Astrocyte of the spinal cord (primary cell): ENCODE results near the gene ITPRID2.
A peak's percentile ranks its signal among the peaks of the same experiment; 100 is the strongest.

Experiments used
- DNase-seq: peaks from one replicate; pipeline ENCODE4 v3.0.0; 2011; ENCODE audit warnings: low read depth, low spot score
- H3K4me3 ChIP-seq: 2 replicates; pipeline ENCODE4 v1.5.1; 2011; ENCODE audit warnings: low read depth, mild to moderate bottlenecking, low read length, moderate library complexity
- in situ Hi-C: cut with HindIII; loops from 2 replicates; pipeline ENCODE4 v1.10.0; 2017; ENCODE audit warnings: low sequenced_read_pairs
- TF ChIP-seq, protein P1 (sequence below): IDR thresholded peaks from 2 replicates; pipeline ENCODE4 v1.5.1; 2012; ENCODE audit warnings: low read depth, mild to moderate bottlenecking, low read length, inconsistent platforms

The ITPRID2 gene

DNA sequence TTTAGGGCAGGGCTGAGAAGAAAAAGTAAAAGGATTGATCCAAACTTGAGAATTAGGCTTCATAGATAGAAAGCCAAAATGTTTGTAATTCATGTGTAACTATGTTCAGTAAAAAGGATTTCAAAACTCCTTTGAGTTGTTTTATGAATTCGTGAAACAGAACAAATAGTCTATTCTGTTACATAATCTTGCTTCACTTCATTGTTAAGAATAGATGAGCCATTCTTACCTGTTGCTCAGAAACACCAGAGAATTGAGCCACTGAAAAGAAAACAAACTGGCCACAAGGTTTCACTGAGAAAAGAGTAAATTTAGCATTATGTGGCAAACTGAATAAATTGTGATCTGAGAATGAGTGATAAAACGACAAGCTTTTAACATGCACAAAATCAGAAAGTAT is 4.5 kb upstream of the ITPRID2 start:
- no peak for DNase-seq
- in situ Hi-C loops = no loop called here
- TF ChIP-seq, protein P1, sequence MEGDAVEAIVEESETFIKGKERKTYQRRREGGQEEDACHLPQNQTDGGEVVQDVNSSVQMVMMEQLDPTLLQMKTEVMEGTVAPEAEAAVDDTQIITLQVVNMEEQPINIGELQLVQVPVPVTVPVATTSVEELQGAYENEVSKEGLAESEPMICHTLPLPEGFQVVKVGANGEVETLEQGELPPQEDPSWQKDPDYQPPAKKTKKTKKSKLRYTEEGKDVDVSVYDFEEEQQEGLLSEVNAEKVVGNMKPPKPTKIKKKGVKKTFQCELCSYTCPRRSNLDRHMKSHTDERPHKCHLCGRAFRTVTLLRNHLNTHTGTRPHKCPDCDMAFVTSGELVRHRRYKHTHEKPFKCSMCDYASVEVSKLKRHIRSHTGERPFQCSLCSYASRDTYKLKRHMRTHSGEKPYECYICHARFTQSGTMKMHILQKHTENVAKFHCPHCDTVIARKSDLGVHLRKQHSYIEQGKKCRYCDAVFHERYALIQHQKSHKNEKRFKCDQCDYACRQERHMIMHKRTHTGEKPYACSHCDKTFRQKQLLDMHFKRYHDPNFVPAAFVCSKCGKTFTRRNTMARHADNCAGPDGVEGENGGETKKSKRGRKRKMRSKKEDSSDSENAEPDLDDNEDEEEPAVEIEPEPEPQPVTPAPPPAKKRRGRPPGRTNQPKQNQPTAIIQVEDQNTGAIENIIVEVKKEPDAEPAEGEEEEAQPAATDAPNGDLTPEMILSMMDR = no peak
- no peak overlapping the region for H3K4me3 ChIP-seq

DNA sequence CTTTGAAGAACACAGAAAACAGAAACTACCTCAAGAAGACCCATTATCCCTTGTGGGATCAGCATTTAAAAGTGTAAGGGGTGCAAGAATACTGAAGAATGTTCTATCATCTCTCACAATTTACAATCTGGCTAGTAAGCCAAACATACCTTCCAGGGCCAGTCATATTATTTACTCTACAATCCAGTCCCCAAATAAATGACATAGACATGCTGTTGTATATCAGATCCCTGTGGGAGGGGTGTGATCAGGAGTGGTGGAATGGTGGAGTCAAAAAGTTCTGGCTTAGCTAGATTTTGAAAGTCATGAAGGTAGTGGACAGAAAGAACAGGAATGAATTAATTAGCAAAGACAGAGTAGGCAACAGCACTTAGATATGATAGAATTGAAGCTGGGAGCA is 1.8 kb upstream of the ITPRID2 start:
- in situ Hi-C loops = no loop called here
- TF ChIP-seq, protein P1 = no peak
- H3K4me3 ChIP-seq = no peak overlapping the region

DNA sequence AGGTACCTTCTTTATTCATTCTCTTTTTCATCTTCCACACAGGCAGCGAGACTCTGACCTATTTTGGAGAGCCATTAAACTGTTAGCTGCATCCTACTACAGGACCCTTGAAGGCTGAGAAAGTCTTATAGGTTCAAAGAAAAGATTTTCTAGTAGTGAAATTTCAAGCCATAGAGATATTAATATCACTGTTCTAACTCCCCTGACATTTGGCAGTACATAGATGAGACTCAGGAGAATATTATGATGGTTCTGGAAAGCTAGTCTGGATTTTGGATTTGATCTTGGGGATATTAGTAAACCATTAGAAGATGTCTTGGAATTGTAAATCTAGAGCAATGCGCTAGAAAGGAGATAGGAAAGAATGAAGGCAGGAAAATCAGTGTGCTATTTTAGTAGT is 1.3 kb upstream of the ITPRID2 start:
- in situ Hi-C loops = no loop called here
- H3K4me3 ChIP-seq = no peak overlapping the region
- no peak for DNase-seq
- TF ChIP-seq, protein P1 = no peak

More for the DNA sequence above, 1.8 kb upstream of the ITPRID2 start:
- DNase-seq = no peak

DNA sequence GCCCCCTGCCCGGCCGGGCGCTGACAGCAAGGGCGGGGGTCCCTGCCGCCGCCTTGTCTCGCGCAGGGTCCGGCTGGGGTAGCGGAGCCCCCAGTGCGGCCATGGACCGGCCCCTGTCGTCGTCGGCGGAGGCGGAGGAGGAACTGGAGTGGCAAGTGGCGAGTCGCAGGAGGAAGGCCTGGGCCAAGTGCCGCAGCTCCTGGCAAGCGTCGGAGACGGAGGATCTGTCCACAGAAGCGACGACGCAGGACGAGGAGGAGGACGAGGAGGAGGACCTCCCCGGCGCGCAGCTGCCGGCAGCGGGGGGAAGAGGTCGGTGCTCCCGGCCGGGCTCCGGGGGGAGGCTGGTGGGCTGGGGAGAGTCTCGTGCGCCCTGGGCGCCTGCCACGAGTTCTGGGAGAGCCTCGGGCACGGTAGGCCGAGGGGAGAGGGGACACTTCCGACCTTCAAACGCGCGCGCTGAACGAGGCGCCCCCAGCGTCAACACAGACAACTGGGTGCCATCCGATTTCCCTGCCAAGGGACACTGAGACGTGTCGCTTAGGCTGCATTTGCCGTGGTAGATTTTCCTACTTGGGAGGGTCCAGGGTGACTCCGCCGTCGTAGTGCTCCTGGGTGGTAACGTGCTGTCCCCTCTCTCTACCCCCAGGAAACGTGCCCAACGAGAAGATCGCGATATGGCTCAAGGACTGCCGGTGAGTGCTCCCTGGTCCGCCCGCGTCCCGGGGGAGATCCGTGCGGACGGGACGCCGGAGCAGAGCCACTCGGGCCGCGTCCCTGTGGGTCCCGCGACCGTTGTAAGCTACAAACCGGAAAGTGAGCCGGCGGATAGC is 652 bp downstream of the ITPRID2 start:
- in situ Hi-C loops = no loop called here

DNA sequence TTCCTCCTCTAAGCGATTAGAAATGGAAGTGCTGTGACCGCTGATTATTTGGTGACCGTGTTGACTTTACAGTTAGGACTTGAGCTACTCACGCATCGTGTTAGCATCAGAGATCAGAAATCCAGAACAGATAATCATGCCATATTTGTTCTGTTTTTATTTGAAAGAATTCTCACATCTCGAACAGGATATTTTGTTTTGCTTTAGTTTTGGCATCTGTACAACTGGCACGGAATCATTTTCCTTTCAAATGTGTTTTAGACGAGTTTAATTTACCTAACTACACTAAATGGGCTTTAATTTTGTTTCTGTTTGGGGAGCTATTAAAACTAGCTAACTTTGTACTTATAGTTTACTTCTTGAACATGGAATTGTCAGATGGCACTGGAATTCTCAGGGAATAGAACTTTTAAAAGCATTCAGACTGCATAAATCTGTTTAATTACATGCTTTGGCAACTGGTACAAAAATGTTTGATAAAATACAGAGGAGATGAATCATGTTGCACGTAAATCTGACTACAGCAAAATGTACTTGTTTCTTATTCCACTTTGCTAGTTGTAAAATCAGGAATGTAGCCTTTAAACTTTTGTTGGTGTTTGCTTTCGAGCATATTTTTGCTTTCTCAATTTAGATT is 1.4 kb downstream of the ITPRID2 start:
- H3K4me3 ChIP-seq = peak overlapping the region; percentile 89
- in situ Hi-C loops = no loop called here
- DNase-seq = peak; percentile 58
- TF ChIP-seq, protein P1 = no peak

More for the DNA sequence above, 652 bp downstream of the ITPRID2 start:
- TF ChIP-seq, protein P1 = peak; percentile 11
- peak overlapping the region; percentile 89 for H3K4me3 ChIP-seq
- peak; percentile 80 for DNase-seq

DNA sequence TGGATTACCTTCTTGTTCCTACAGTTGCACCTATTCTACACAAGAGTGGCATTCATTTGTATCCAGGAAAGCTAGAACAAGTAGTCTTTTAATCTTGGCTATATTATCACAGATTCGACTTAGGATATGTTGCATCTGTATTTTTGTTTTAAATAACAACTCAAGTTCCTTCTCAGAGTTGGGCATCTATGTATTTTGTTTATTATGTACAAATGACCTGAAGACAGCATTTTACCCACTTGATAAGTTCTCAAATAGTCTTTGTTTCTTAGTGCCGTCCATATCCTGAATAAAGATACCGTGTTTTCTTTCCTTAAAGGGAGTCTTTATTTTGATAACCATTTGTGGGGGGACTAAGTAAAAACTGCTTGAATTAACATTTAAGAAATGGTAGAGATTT is 2.9 kb downstream of the ITPRID2 start:
- TF ChIP-seq, protein P1 = no peak
- in situ Hi-C loops = no loop called here

More for the DNA sequence above, 2.9 kb downstream of the ITPRID2 start:
- DNase-seq = peak; percentile 40
- peak overlapping the region; percentile 89 for H3K4me3 ChIP-seq
